ENCODE results near the gene GIMAP4. TPM values are rescaled to one million over a fixed set of nuclear protein-coding genes. Genes with fewer than 3 reads are reported as not detected.
"Not testable (repeated sequence)": the region's sequence is repeated elsewhere in the genome, so short reads cannot be mapped to it uniquely, and the experiment has no call there.

The GIMAP4 gene
- polyA plus RNA-seq, 3 donors: 9.4 to 47.3 (median 31.1) TPM

DNA sequence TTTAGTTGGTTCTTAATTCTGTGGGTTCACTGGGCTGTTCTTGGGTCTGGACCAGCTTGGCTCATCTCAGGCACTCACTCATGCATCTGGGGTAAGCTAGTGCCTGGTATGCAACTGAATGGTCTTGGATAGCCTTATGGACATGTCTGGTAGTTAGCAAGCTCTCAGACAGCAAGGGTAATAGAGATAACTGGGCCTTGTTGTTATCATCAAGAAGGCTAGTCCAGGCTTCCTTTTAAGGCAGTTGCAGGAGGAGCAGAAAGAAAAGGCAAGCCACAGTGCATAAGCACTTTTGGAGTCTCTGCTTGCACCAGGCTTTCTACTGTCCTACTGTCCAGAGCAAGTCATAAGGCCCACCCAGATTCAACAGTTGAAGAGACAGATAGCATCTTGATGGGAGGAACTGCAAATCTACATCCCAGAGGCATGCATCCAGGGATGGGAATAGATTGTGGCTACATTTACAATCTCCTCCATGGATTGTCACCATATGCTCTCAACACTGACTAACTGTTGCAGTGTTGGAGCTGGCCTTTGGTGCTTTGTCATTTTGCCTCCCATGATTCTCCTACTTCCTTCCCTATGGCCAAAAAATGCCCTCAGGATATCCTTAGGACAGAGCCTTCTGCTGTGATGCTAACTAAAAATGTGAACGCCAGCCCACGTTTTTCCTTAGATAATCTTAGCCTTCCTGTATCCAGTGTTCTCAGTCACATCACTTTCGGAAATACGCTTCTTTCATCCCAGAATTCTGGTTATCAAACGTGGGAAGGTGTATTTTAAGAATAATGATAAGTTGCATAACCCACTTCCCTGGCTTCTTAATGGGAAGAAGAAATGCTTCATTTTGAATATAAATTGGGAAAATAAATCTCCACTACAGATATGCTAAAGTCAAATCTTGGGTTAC lies 3.6 kb downstream of the GIMAP4 start:
- H3K27ac ChIP-seq (ENCODE audit: low read depth, low read length): no peak overlapping the region
- 69 to 75% (median 75%) methylated on average over 5 of the region's 5 CpGs for WGBS, 3 donors

DNA sequence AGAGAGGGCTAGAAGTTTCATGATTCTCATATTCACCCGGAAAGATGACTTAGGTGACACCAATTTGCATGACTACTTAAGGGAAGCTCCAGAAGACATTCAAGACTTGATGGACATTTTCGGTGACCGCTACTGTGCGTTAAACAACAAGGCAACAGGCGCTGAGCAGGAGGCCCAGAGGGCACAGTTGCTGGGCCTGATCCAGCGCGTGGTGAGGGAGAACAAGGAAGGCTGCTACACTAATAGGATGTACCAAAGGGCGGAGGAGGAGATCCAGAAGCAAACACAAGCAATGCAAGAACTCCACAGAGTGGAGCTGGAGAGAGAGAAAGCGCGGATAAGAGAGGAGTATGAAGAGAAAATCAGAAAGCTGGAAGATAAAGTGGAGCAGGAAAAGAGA lies 5.3 kb downstream of the GIMAP4 start:
- 92 to 95% (median 95%) methylated on average over 10 of the region's 10 CpGs for WGBS, 3 donors

DNA sequence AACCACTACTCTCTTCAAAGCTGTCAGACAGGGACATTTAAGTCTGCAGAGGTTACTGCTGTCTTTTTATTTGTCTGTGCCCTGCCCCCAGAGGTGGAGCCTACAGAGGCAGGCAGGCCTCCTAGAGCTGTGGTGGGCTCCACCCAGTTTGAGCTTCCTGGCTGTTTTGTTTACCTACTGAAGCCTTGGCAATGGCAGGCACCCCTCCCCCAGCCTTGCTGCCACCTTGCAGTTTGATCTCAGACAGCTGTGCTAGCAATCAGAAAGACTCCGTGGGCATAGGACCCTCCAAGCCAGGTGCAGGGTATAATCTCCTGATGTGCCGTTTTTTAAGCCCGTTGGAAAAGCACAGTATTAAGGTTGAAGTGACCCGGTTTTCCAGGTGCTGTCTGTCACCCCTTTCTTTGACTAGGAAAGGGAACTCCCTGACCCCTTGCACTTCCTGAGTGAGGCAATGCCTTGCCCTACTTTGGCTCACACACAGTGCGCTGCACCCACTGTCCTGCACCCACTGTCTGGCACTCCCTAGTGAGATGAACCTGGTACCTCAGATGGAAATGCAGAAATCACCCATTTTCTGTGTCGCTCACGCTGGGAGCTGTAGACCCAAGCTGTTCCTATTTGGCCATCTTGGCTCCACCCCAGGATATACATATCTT lies 12.9 kb downstream of the GIMAP4 start:
- WGBS, 3 donors: 56 to 70% (median 65%) methylated on average over 7 of the region's 7 CpGs
- not testable (repeated sequence) for H3K27ac ChIP-seq (ENCODE audit: low read depth, low read length)

More for the DNA sequence above, 5.3 kb downstream of the GIMAP4 start:
- H3K27ac ChIP-seq (ENCODE audit: low read depth, low read length): no peak overlapping the region

- no peak overlapping the region for H3K27ac ChIP-seq (ENCODE audit: low read depth, low read length)
- 77 to 82% (median 80%) methylated on average over 3 of the region's 3 CpGs for WGBS, 3 donors
Observed at GRCh38 chr7:150580638-150581394, 13.6 kb downstream of the GIMAP4 start.

GRCh38 chr7:150585199-150585598 lies 18.0 kb downstream of the GIMAP4 start:
- 73 to 90% (median 90%) methylated on average over 7 of the region's 7 CpGs for WGBS, 3 donors
- H3K27ac ChIP-seq (ENCODE audit: low read depth, low read length): no peak overlapping the region

GRCh38 chr7:150586068-150586784 lies 19.0 kb downstream of the GIMAP4 start:
- 37 to 45% (median 39%) methylated on average over 4 of the region's 4 CpGs for WGBS, 3 donors

DNA sequence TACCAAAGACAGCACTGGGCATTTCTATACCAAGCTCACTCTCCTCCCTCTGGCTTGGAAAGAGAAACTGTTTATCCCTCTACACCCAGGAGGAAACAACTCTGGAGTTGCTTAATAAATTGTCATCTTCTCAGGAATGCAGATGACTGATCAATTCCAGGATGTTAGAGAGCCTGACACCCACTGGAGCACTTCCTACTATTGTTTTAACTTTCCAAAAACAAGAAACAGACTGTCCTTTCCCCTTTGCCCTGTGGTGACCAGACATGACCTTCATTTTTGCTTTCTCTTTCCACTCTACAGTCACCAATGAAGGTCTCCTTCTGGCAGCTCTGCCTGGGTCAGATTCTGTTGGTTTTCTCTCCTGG lies 19.6 kb downstream of the GIMAP4 start:
- H3K27ac ChIP-seq (ENCODE audit: low read depth, low read length): no peak overlapping the region

More at GRCh38 chr7:150586068-150586784, 19.0 kb downstream of the GIMAP4 start:
- H3K27ac ChIP-seq (ENCODE audit: low read depth, low read length): no peak overlapping the region

DNA sequence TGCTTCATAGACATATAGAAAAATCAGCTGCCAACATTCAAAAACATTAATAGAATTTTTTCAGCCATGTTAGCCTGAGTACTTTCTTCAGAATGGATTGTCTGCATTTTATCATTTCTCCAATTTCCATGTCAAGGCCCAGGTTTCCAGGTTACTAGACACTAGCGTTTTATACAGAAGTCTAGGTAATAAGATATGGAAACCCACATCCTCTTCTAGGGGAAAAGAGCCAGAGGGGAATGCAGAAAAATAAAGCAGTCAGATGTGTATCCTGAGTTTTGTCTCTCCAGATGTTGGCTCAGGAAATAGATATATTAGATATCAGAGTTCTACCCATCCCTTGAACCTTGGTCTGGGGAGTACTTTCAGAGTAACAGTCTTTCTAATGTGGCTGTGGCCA lies 20.4 kb downstream of the GIMAP4 start:
- H3K27ac ChIP-seq (ENCODE audit: low read depth, low read length): no peak overlapping the region
- WGBS, 3 donors: 33 to 56% (median 43%) methylated on average over 1 of the region's 1 CpG

- no peak overlapping the region for H3K27ac ChIP-seq (ENCODE audit: low read depth, low read length)
- WGBS, 3 donors: 60 to 79% (median 77%) methylated on average over 2 of the region's 2 CpGs
Observed at GRCh38 chr7:150594805-150595204, 27.6 kb downstream of the GIMAP4 start.

DNA sequence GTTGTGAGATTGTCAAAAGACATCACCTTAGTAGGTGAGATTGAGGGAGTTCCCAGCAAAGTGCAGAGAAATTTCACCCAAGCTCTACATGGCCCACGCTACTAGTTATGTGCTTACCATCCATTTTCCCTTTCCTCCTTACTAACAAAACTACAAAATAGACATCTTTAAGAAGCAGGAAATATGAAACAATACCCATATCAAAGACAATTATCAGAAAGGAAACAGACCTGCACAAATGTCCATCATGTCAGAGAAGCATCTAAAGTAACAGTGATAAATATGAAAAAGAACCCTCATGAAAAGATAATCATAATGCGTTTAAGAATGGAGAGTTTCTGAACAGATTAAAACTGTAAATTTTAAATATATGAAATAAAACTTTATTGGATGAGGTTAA lies 28.2 kb downstream of the GIMAP4 start:
- WGBS, 3 donors: 76 to 79% (median 77%) methylated on average over 2 of the region's 2 CpGs
- no peak overlapping the region for H3K27ac ChIP-seq (ENCODE audit: low read depth, low read length)

DNA sequence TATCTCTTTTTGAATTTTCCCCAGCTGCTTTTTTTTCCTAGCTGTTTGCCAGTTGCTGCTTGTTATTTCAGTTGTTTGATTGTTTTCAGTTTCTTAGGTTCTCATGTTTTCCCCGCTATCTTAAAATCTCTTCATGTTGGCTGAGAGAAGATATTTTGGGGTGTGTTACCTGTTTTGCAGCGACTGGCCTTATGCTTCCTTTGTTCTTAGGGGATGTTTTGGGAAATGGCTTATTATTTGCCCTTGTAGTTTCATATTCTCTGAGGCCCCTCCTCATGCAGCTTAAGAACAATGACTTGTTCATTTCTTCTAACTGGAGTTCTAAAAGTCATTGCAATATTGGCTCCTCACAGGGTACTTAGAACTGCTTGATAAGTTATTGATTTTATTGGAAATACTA lies 36.4 kb downstream of the GIMAP4 start:
- WGBS, 3 donors: 59 to 65% (median 60%) methylated on average over 2 of the region's 2 CpGs
- not testable (repeated sequence) for H3K27ac ChIP-seq (ENCODE audit: low read depth, low read length)

GRCh38 chr7:150610233-150610632 lies 43.0 kb downstream of the GIMAP4 start:
- H3K27ac ChIP-seq (ENCODE audit: low read depth, low read length): no peak overlapping the region
- WGBS, 3 donors: 70 to 90% (median 79%) methylated on average over 1 of the region's 1 CpG

DNA sequence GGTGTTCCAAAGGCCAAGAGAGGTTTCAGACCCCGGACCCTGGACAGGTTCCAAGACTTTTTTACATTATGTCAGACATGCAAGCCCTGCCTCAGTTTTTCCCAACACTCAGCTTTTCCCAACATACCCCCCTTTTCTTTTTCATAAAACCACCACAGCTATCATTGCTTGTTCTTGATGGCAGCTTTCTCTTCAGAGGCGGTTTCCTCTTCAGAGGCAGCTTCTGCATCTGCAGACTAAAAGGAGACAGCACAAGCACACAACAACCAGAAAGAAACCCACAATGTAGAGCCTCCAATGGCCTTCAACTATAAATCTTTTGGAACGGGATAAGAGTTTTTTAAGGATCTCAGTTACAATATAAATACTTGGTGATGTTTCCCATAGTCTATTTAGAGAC lies 45.7 kb downstream of the GIMAP4 start:
- WGBS, 3 donors: 59 to 82% (median 80%) methylated on average over 3 of the region's 3 CpGs
- H3K27ac ChIP-seq (ENCODE audit: low read depth, low read length): no peak overlapping the region

GRCh38 chr7:150613880-150614279 lies 46.7 kb downstream of the GIMAP4 start:
- no peak overlapping the region for H3K27ac ChIP-seq (ENCODE audit: low read depth, low read length)
- WGBS, 3 donors: 29 to 64% (median 61%) methylated on average over 1 of the region's 1 CpG

GRCh38 chr7:150614426-150614825 lies 47.2 kb downstream of the GIMAP4 start:
- H3K27ac ChIP-seq (ENCODE audit: low read depth, low read length): not testable (repeated sequence)
- 50 to 83% (median 76%) methylated on average over 1 of the region's 1 CpG for WGBS, 3 donors

GRCh38 chr7:150615221-150615755 lies 48.1 kb downstream of the GIMAP4 start:
- not testable (repeated sequence) for H3K27ac ChIP-seq (ENCODE audit: low read depth, low read length)
- 67 to 69% (median 69%) methylated on average over 5 of the region's 5 CpGs for WGBS, 3 donors

GRCh38 chr7:150620061-150620460 lies 52.9 kb downstream of the GIMAP4 start:
- WGBS, 3 donors: 77 to 89% (median 86%) methylated on average over 3 of the region's 3 CpGs
- no peak overlapping the region for H3K27ac ChIP-seq (ENCODE audit: low read depth, low read length)
